Glomerular visceral epithelial cell (primary cell): ENCODE data around the gene FLOT1.

Experiments
- DNase-seq: peaks from one replicate; pipeline ENCODE4 v3.0.0-alpha.2; 2016; ENCODE audit errors: extremely low spot score

FLOT1 gene, protein sequence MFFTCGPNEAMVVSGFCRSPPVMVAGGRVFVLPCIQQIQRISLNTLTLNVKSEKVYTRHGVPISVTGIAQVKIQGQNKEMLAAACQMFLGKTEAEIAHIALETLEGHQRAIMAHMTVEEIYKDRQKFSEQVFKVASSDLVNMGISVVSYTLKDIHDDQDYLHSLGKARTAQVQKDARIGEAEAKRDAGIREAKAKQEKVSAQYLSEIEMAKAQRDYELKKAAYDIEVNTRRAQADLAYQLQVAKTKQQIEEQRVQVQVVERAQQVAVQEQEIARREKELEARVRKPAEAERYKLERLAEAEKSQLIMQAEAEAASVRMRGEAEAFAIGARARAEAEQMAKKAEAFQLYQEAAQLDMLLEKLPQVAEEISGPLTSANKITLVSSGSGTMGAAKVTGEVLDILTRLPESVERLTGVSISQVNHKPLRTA

DNA sequence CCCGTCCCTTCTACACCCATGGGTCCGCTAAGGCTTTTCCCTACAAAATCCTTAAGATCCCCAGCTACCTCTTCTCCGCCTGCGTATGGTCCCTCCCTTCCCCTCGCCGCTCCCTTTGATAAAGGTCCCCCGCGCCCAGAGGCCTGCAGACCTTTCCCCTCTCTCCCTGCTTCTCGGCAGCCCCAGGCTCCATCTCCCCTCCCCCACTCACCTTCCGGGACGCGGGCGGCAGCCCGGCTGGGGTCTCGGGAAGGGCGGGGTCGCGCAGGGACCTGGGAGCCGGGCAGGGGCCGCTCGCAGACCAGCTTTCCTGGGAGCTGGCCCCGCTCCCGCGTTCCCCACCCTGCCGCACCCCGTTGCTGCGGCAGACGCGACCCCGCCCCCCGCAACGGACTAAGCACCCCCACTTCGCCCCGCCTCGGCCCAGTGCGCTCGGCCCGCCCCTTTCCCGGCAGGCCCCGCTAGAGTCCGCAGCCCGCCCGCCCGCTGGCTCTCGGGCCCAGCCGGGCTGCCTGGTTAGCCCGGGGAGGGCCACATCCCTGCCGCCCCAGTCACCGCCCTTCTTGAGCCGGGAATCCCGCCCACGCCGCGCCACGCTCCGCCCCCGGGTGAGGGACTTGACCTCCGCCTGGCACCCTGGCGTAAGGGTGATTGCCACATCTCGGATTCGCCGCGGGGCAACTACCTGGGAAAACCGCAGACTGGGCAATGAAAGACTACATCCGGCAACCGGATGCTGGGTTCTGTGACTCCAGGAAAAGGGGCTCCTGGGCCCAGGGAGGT is at the start of gene FLOT1:
TSS of gene FLOT1 (minus strand) at position 372 of the 783 bp plus-strand sequence. CDS start 498 bp downstream, outside the sequence.
- peak; percentile 99 for DNase-seq

DNA sequence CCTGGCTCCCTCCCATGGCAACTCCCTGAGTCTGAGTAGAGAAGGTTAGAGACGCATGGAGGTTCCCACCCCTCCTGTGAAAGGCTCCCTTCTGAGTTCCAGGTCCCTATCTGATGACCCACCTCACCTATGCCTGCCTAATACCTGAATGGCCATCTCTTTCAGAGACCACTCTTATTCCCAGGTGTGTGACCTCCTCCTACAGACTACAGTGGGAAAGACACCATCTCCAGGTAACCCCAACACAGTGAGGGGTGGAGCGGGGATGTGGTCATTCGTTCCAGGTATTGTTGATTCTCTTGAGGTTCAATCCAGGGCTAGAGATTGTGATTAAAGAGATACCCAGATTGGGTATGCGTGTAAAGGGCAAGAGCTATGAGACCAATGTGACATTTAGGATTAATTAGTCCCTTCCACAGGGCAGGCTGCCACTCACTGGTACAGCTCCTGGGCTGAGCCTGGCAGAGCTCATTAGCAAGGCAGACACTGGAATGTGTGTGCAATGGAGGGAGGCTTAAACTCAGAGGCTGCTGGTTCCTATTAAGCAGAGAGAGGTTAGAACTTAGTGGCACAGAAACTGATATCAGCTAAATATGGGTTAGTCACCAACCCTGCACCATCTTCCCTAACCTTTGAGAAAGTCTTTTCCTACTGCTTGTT is 48.4 kb upstream of the FLOT1 start:
- no peak for DNase-seq

DNA sequence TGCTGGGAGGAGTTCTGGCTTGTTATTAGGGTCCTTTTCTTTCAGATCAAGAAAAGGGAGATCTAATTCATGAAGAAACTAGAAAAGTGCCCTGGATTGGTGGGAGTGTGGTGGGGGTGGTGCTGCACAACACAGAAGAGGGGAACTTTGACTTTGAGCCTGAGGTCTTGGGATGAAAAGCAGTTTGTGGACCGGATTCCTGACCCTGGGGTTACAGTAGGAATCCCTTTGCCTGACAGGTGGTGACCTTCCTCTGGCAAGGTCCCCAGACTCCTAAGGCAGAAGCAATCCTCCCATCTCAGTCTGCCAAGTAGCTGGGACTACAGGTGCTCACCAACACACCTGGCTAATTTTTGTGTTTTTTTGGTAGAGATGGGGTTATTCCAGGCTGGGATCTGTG is 47.1 kb upstream of the FLOT1 start:
- DNase-seq: no peak

DNA sequence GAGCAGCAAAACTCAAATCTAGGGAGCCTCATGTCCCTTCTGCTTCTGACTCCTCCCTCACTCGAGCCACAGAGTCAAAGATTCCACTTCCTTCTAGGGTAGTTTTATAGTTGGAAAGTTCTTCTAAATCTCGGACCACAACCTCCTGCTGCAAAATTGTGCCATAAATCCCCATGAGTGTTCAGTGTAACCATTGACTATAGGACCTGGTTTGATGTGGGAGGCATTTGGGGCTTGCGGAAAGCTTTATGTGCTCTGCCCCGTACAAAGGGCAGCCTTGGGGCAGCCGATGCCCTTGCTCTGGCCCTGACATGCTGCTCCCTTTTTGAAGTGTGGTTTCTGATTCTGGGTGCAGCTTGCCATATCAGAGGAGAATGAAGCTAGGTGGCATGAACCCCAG is 45.5 kb upstream of the FLOT1 start:
- DNase-seq: no peak

DNA sequence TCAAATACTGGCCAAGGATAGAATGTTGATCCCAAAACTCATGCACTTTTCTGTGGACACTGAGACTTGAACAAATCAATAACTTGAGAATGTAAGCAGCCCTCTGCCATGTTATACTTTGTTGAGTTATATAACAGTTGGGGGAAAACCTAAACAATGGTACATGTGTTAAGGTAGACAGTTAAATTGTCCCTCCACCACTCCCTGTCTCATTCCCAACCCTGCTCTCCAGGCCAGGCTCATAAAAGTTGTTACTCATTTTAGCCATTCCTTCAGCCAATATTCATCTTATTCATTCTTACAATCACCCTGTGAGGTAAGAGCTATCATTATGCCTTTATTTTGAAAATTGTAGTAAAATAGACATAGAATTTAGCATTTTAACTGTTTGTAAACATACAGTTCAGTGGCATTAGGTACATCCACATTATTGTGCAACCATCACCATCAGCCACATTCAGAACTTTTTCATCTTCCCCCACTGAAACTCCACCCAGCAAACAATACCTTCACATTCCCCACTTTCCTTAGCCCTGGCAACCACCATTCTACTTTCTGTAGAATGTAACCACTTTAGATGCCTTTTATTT is 40.0 kb upstream of the FLOT1 start:
- DNase-seq: peak; percentile 39

DNA sequence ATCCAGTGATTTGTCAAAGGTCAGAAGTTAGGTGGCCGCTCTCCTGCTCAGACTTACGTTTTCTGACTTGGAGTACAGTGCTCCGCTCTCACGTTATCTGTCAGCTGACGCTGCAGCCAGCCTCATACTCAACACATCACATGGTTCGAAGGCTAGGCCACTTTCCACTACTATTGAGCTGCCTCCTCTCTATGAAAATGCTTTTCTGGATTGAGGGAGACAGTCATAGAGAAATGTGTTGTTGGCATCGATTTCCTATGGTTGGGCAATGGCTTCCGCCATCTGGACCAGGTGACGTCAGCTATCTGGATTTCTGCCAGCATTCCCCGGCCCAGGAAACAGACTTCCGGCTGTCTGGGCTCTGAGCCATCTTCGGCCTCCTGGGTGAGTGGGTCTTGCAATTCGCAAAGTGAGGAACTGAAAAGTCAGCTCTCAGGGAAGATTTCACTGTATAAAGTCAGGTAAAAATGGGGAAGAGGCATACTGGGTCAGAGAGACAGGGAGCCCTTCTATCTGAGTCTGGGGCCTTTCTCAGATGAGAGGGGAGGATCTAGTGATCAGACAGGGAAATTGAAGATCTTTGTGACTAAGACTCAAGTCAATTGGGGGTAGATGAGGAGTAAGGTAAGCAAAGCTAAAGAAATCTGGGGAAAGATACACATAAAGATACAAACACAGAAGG is 39.4 kb upstream of the FLOT1 start:
- peak; percentile 100 for DNase-seq

DNA sequence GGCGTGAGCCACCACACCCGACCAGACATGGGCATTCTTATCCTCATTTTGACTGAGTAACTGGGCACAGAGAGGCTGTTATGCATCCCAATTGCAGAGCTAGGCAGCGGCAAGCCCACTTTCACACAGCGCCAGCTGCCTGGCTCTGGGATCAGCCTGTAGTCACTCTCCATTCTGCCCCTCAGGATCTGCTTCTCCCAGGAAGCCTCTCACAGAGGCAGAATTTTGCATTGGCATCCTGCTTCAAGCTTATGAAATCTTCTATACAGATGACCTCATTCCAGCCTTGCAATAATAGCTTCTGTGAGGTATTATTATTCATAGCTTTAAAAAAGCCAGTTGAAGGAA is 38.9 kb upstream of the FLOT1 start:
- DNase-seq: no peak

DNA sequence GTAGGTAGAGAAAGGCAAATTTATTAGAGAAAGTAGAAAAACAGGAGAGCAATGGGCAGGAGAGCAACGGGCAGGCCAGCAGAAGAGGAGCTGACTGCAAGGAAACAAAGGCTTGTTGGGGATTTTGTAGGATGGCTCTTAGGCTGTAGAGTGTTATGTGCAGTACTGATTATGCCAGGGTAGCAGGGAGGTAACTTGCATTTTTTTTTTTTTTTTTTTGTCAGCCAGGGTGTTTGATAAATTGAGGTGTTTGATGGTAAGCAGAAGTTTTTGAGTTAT is 38.1 kb upstream of the FLOT1 start:
- no peak for DNase-seq

DNA sequence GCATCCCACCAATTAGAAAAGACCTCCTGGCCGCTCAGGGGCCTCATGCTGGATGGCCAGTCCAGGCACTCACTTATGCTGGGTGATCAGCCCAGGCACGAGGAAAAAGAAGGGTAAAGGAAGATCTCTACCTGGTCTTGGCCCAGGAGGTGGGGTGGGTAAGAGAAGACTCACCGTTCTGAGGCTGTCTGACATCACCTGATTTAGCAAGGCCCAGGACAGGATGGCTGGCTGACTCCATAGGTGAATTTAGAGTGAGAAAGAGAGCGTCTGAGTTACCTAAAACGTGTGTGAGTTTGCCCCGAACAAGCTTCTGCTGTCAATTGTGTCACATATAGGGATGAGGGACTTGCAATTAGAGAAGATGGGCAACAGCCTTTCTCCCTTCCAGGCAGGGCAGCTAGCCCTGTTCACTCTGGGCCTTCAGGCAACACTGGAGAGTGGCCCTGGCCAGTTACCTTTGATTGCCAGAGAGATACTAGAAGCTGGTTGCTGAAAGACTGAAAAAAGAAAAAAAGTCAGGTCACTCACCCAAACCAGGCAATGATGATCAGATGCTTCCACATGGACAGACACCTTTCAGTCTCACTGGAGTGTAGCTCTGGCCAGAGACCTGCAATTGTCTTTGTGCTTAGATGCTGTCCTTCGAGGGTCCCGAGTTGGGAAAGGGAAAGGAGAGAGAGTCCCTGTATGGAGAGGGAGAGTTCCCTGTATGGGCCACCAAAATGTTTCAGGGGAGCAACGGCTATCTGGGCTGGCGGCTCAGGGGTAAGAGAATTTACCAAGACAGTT is 37.6 kb upstream of the FLOT1 start:
- no peak for DNase-seq

DNA sequence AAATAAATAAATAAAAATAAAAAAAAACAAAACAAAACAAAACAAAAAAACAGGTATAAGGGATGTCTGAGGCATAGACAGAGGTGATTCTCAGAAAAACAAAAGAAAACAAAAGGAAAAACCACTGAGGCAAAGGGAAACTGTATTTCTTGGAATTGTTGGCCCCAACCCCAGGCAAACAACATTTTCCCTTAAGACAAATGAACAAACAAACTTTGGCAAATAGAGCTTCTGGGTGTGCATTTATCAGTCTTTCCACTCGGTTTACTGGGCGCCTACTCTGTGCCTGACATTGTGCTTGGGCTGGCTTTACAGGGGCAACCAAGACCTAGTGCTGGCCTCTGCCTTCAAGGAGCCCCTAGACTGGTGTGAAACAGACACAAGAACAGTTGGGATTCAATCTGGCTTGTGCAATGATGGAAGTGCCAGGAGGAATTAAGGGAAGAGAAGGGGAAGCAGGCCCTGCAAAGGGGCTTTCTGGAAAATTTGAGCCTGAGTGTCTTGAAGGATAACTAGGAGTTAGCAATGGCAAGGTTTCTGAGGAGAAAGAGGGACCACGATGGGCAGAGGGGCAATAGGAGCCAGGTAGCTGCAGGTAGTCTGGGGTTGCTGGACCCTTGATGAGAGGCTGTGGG is 35.6 kb upstream of the FLOT1 start:
- no peak for DNase-seq

DNA sequence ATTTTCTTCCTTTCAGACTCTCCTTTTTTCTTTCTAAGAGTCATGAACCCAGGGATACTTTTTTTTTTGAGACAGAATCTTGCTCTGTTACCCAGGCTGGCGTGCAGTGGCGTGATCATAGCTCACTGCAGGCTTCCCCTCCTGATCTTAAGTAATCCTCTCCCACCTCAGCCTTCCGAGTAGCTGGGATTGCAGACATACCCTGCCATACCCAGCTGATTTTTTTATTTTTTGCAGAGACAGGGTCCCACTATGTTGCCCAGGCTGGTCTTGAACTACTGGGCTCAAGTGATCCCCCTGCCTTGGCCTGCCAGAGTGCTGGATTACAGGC is 34.6 kb upstream of the FLOT1 start:
- no peak for DNase-seq

DNA sequence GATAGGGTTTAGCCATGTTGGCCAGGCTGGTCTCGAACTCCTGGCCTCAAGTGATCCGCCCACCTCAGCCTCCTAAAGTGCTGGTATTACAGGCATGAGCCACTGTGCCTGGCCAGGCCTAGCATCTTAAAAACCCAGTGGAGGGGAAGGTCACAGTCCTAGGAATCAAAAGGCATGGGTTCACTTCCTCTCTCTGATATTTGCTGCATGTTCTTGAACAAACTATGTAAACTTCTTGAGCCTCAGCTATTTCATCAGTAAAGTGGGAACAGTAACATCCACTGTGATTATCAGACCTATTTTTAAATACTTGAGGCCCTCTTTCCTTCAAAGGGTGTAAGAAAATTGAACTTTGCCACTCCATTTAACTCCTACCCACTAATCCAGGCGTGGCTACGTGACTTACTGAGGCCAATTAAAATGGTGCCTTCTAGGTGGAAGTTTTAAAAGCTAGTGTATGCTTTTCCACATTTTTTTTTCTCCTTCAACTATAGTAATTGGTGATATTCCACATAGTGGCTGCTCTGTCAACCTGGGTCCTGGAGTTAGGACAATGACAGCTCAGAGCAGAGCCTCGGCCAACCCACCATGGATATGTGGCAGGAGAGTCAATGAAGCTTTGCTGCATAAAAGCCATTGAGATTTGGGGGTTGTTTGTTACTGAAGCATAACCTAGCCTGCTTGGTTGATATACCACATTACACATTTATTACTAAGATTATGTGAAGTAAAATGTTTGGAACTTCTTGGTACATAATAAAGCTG is 34.1 kb upstream of the FLOT1 start:
- DNase-seq: no peak

DNA sequence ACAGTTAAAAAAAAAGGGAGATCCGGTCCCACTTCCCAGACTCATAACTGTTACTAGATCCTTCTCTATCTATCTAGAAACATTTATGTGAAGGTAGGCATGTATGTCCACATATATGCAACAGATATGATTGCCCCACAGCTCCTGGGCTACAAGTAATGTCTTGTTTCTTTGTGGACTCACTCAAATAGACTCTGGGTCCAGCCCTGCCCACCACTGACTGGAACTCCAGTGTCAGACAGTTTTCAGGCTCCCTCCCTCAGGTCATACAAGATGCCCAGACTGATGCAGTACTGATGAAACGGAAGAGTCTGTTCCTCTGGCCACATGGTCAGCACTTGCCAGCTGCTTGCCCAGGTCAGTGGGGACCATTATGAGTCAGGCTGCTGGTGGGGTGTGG is 32.6 kb upstream of the FLOT1 start:
- no peak for DNase-seq

DNA sequence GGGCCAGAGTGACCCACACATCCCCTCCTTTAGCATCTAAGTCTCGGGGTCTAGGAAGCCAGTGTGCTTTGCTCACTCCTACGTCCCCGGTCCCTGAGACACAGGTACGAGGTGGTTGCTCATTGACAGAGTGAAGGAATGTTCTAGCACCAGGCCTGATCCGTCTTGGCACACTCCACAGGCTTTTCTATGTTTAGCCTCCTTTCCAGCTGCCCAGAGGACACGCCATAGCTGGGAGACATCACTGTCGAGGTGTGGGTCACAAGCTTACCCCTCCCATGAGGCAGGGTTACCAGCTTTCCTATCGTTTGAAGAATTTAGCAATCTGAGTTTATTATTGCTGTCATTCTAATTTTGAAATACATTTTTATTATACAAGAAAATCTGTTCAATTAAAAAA is 32.2 kb upstream of the FLOT1 start:
- DNase-seq: no peak

DNA sequence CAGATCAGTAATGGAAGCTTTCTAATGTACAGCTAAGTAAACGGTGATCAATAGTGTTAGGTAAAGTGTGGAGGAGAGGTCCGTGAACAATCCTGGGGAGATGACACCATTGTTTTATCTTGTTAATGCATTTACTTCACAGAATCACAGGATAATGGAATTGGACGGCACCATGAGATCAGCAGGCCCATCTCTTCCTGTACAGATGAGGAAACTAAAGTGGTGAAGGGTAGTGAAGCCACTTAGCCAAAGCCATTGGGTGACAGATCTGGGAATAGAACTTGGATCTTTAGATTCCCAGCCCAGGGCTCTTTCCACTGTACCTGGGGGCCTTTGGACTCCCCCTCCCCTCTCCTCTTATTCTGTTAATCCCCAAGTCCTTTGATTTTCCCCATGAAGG is 28.1 kb upstream of the FLOT1 start:
- no peak for DNase-seq

DNA sequence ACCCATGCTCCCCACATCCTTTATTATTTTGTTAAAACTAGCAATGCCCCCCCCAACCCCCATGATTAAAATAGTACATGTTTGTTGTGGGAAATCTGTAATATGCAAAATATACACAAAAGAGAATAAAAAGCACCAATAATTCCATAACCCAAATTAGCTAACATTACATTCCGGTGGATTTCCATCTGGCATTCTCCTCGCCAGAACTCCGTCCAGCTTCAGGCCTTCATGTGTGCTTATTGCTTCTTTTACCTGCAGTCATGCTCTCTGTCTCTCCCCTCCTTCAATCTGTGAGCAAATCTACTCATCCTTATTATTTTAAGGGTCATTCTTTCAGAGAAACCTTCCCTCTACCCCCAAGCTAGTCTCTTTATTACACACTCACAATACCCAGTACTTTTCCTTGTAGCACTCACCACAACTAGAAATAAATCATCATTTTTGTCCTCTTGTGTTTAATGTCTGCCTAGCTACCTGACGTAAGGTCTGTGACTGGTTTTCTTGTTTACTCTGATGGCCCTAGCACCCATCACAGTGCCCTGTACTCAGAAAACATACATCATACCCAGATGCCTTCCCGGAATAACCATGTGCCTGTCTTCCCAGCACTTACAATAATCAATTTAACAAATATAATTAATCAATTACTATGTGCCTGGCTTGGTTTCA is 27.5 kb upstream of the FLOT1 start:
- peak; percentile 72 for DNase-seq

DNA sequence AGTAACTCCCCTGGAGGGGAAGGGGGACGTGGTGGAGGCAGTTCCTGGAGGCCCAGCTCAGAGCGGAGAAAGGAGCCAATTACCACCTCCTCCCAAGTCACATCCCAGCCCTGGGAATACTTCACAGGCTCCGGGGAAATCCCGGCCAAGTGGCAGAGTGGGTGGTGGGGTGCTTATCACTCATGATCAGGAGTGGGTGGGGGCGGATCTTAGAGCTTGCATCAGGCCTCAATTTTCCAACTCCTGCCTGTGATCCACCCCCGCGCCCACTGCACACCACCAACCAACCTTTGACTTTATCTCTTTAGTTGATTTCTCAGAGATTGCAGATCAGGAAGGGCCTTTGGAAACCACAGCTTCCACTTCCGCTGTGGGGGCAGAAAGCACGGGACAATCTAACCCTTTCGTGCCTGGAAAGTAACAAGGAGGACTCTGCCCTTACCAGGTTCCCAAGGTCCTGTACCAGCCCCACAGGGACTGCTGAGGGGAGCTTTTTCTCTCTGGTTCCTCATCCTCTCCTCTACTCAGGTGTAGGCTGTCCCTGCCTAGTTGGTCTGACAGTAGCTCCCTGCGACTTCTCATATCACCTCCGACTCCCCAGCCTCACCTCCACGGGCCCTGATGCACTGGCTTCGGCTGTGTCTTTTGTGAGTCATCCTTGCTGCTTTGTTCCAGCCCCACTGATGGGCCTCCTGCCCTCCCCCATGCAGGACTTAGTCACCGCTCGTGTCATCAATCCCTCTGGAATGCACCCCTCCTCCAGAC is 26.8 kb upstream of the FLOT1 start:
- peak; percentile 97 for DNase-seq

DNA sequence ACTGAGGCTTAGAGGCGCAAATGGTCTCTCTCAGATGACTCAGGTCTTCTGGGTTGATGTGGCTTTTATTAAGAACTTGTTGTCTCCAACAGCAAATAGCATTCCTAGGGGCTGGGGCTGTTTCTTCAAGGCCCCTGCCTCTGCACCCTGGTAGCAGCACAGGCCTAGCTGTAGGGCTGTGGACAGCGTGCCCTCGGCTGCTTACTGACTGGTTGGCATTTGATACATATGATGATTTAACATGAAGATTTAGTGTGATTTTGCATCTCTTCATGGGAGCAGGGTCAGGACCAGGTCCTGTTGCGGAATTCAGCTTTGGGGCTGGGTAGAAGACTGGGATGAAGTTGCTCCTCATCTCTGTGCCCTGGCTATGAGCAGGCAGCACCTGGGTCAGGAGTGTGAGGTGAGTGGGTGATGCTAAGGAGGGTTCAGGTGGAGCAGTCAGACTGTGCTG is 26.2 kb upstream of the FLOT1 start:
- no peak for DNase-seq

DNA sequence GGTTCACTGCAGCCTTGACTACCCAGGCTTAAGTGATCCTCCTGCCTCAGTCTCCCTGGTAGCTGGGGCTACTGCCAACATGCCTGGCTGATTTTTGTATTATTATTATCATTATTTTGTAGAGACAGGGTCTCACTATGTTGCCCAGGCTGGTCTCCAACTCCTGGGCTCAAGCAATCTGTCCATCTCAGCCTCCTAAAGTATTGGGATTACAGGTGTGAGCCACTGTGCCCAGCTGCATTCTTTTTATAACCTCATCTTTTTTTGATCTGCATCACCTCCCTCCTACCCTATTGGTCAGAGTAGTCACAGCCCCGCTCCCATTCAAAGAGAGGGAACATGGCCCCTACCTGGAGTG is 25.4 kb upstream of the FLOT1 start:
- DNase-seq: no peak
